KMS-11 (cell line): Measurements from ENCODE around the gene FAM228B.
"Not testable (repeated sequence)": the region's sequence is repeated elsewhere in the genome, so short reads cannot be mapped to it uniquely, and the experiment has no call there.

Experiments used
- H2AFZ ChIP-seq: fragments of 200-600 bp; sonication (generic); 2 replicates; pipeline ENCODE4 v1.6.1; 2016; ENCODE audit warnings: antibody characterized with exemption, mixed run types, low read depth
- H3K27ac ChIP-seq: fragments of 200-600 bp; sonication (generic); 2 replicates; pipeline ENCODE4 v1.6.1; 2016; ENCODE audit warnings: mild to moderate bottlenecking, mixed run types
- H3K27me3 ChIP-seq: fragments of 200-600 bp; sonication (generic); 2 replicates; pipeline ENCODE4 v1.6.1; 2017; ENCODE audit warnings: mild to moderate bottlenecking, low read depth, mixed run types, moderate library complexity; ENCODE audit not compliant: insufficient read depth
- H3K36me3 ChIP-seq: fragments of 200-600 bp; sonication (generic); 2 replicates; pipeline ENCODE4 v1.6.1; 2017; ENCODE audit warnings: mild to moderate bottlenecking, mixed run types; ENCODE audit not compliant: insufficient read depth
- H3K4me1 ChIP-seq: fragments of 200-600 bp; sonication (generic); 2 replicates; pipeline ENCODE4 v1.6.1; 2016; ENCODE audit warnings: mild to moderate bottlenecking, low read depth, mixed run types; ENCODE audit not compliant: poor library complexity, severe bottlenecking
- H3K4me2 ChIP-seq: fragments of 200-600 bp; sonication (generic); 2 replicates; pipeline ENCODE4 v1.7.0; 2016; ENCODE audit warnings: mild to moderate bottlenecking, mixed run types
- H3K4me3 ChIP-seq: fragments of 200-600 bp; sonication (generic); IDR thresholded peaks from 2 replicates; pipeline ENCODE4 v1.6.1; 2017; ENCODE audit warnings: low read depth, low read length, mixed read lengths; ENCODE audit not compliant: insufficient read depth
- H3K79me2 ChIP-seq: fragments of 200-600 bp; sonication (generic); 2 replicates; pipeline ENCODE4 v1.6.1; 2016; ENCODE audit warnings: low read depth, mixed run types; ENCODE audit not compliant: insufficient read depth
- H3K9ac ChIP-seq: fragments of 200-600 bp; sonication (generic); 2 replicates; pipeline ENCODE4 v1.6.1; 2016; ENCODE audit warnings: mild to moderate bottlenecking, mixed run types
- H4K20me1 ChIP-seq: fragments of 200-600 bp; sonication (generic); 2 replicates; pipeline ENCODE4 v1.6.1; 2016; ENCODE audit warnings: mild to moderate bottlenecking, mixed run types; ENCODE audit not compliant: insufficient read depth
- CTCF ChIP-seq: fragments of 200-600 bp; sonication (generic); conservative IDR thresholded peaks from 2 replicates; pipeline ENCODE4 v1.6.1; 2017; ENCODE audit warnings: low read depth, mild to moderate bottlenecking, antibody characterized with exemption, low read length, moderate library complexity, mixed read lengths

FAM228B gene

DNA sequence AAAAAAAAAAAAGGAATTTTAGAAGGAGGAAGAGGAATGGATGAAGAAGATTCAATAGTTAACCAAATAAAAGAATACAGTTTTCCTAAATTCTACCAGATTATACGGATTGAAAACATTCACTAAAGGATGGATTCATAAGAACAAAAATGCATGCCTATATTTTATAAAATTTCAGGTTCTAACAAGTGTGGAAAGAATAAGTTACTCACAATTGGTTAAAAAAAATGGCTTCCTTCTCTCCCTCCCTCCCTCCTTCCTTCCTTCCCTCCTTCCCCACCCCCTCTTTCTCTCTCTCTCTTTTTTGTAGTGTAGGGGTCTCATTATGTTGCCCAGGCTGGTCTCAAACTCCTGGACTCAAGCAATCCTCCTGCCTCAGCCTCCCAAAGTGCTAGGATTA, 37.0 kb upstream of the FAM228B start:
- no peaks in the 10 kb centered on the region for H4K20me1 ChIP-seq
- H3K79me2 ChIP-seq: no peaks in the 10 kb centered on the region
- H3K9ac ChIP-seq: no peak overlapping the region
- no peak overlapping the region for H3K27ac ChIP-seq
- peaks cover 12% of the 10 kb centered on the region for H3K4me1 ChIP-seq
- H3K36me3 ChIP-seq: no peaks in the 10 kb centered on the region
- no peak overlapping the region for H3K4me2 ChIP-seq
- no peak overlapping the region for H2AFZ ChIP-seq
- no peak for TF ChIP-seq CTCF
- H3K27me3 ChIP-seq: no peaks in the 10 kb centered on the region
- no peak overlapping the region for H3K4me3 ChIP-seq

- no peaks in the 10 kb centered on the region for H3K36me3 ChIP-seq
- H3K9ac ChIP-seq: no peak overlapping the region
- H3K4me2 ChIP-seq: no peak overlapping the region
- H4K20me1 ChIP-seq: no peaks in the 10 kb centered on the region
- no peaks in the 10 kb centered on the region for H3K27me3 ChIP-seq
- H2AFZ ChIP-seq: no peak overlapping the region
- H3K79me2 ChIP-seq: no peaks in the 10 kb centered on the region
- H3K4me3 ChIP-seq: no peak overlapping the region
- H3K4me1 ChIP-seq: peaks cover 12% of the 10 kb centered on the region
- TF ChIP-seq CTCF: no peak
- no peak overlapping the region for H3K27ac ChIP-seq
These were observed 36.2 kb upstream of the FAM228B start for GRCh38 chr2:24087032-24087431.

DNA sequence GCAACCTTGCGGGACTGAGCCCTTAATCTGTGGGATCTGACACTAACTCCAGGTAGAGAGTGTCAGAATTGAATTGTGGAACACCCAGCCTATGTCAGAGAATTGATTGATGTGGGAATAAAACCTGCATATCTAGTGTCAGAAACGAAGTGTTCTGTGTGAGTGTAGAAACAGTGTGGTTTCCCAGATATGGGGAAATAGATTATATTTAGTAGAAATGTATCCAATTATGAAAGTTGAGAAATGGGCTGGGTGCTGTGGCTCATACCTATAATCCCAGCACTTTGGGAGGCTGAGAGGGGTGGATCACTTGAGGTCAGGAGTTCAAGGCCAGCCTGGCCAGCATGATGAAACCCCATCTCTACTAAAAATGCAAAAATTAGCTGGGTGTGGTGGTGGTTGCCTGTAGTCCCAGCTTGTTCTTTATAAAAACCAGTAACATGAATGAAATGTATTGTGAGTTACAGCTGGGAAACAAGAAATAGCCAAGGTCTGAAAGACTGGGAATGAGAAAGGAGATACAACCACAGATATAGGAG, 34.4 kb upstream of the FAM228B start:
- Histone ChIP-seq H3K4me1 (no peaks in the 10 kb centered on the region), H3K36me3 (no peaks in the 10 kb centered on the region)

GRCh38 chr2:24093270-24093669, 30.0 kb upstream of the FAM228B start:
- H3K4me1 ChIP-seq, H4K20me1 ChIP-seq, H3K27ac ChIP-seq, H2AFZ ChIP-seq, H3K27me3 ChIP-seq, H3K4me3 ChIP-seq, H3K4me2 ChIP-seq, H3K79me2 ChIP-seq, H3K36me3 ChIP-seq, H3K9ac ChIP-seq: not testable (repeated sequence)

More for the DNA sequence above, 34.4 kb upstream of the FAM228B start:
- TF ChIP-seq CTCF: no peak
- Histone ChIP-seq H3K79me2 (no peaks in the 10 kb centered on the region), H4K20me1 (no peaks in the 10 kb centered on the region), H3K4me3 (no peak overlapping the region), H3K4me2 (no peak overlapping the region), H3K9ac (no peak overlapping the region), H3K27me3 (no peaks in the 10 kb centered on the region), H3K27ac (no peak overlapping the region), H2AFZ (no peak overlapping the region)

DNA sequence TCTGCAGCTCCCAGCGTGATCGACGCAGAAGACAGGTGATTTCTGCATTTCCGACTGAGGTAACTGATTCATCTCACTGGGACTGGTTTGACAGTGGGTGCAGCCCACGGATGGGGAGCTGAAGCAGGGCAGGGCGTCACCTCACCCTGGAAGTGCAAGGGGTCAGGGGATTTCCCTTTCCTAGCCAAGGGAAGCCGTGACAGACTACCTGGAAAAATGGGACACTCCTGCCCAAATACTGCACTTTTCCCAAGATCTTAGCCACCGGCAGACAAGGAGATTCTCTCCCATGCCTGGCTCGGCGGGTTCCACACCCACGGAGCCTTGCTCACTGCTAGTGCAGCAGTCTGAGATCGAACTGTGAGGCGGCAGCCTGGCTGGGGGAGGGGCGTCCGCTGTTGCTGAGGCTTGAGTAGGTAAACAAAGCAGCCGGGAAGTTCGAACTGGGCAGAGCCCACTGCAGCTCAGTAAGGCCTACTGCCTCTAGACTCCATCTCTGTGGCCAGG, 28.0 kb upstream of the FAM228B start:
- not testable (repeated sequence) for H3K79me2 ChIP-seq, H3K9ac ChIP-seq

DNA sequence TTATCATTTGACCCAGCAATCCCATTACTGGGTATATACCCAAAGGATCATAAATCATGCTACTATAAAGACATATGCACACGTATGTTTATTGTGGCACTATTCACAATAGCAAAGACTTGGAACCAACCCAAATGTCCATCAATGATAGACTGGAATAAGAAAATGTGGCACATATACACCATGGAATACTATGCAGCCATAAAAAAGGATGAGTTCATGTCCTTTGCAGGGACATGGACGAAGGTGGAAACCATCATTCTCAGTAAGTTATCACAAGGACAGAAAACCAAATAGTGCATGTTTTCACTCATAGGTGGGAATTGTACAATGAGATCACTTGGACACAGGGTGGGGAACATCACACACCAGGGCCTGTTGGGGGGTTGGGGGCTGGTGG, 22.5 kb upstream of the FAM228B start:
- H3K4me2 ChIP-seq, H3K4me1 ChIP-seq, H2AFZ ChIP-seq, H3K79me2 ChIP-seq, H3K9ac ChIP-seq, H3K36me3 ChIP-seq, H3K27me3 ChIP-seq, H3K4me3 ChIP-seq, H3K27ac ChIP-seq, H4K20me1 ChIP-seq: not testable (repeated sequence)

More for the DNA sequence above, 28.0 kb upstream of the FAM228B start:
- H3K27me3 ChIP-seq, H3K4me1 ChIP-seq, H2AFZ ChIP-seq, H3K36me3 ChIP-seq, H3K4me2 ChIP-seq, H3K4me3 ChIP-seq, H4K20me1 ChIP-seq, H3K27ac ChIP-seq: not testable (repeated sequence)
